AG04450 (cell line): ENCODE measurements around the gene CHCHD6. TPM values are rescaled to one million over a fixed set of nuclear protein-coding genes. Genes with fewer than 3 reads are reported as not detected.

ENCODE experiments used
- CTCF ChIA-PET: fragments of 300-600, 350-600 bp; formaldehyde crosslinking; extraction: SDS; loops from one replicate; lab custom pipeline; 2022; ENCODE audit warnings: antibody characterized with exemption, inconsistent platforms; lab: Charles Lee
- POLR2A ChIA-PET: fragments of 350-600 bp; formaldehyde crosslinking; extraction: SDS; loops from one replicate; lab custom pipeline; 2021; ENCODE audit warnings: antibody characterized with exemption, inconsistent platforms; lab: Yijun Ruan, JAX
- DNase-seq: peaks from one replicate; pipeline ENCODE4 v3.0.0-alpha.2; 2011; ENCODE audit warnings: low read depth, low spot score
- H3K27ac ChIP-seq: one replicate; pipeline ENCODE4 v1.5.1; 2012; ENCODE audit warnings: low read depth, low read length, control low read depth
- H3K27me3 ChIP-seq: one replicate; pipeline ENCODE4 v1.6.0; 2012; ENCODE audit warnings: low read length; ENCODE audit not compliant: control insufficient read depth, insufficient read depth
- H3K4me3 ChIP-seq: 2 replicates; pipeline ENCODE4 v1.5.1; 2011; ENCODE audit warnings: mild to moderate bottlenecking, low read depth, low read length, control low read depth
- H3K9me3 ChIP-seq: 2 replicates; pipeline ENCODE4 v1.5.1; 2012; ENCODE audit warnings: low read length; ENCODE audit not compliant: control insufficient read depth, insufficient read depth
- CTCF ChIP-seq: IDR thresholded peaks from 2 replicates; pipeline ENCODE4 v1.5.1; 2011; ENCODE audit warnings: low read depth, low read length, control low read depth, inconsistent platforms
- polyA plus RNA-seq: library from polyadenylated mRNA; depleted of rRNA; stranded (reverse); fragments of >200 nt; gene quantifications from 2 replicates; pipeline ENCODE4 v1.2.3, GENCODE V29; 2011

The CHCHD6 gene
- polyA plus RNA-seq, 1 experiment = 14.0 TPM

DNA sequence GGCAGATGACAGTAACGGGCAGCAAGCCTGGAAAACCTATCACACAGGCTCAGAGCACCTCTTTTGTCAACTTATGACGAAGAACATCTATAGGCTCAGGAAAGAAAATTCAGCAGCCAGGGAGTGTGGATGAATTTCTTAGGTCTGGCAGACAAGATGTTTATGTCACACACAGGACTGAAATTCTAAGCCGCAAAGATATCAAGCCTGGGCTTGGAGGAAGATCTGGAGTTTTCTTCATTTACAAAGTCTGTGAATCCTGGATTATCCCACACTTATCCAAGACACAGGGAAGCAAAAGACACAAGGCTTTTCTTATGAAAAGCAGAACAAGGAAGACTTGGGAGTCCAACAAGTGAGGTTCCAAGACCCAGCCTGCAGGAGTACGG is 23.4 kb upstream of the CHCHD6 start:
- H3K27me3 ChIP-seq = peaks cover 43% of the 10 kb centered on the region

DNA sequence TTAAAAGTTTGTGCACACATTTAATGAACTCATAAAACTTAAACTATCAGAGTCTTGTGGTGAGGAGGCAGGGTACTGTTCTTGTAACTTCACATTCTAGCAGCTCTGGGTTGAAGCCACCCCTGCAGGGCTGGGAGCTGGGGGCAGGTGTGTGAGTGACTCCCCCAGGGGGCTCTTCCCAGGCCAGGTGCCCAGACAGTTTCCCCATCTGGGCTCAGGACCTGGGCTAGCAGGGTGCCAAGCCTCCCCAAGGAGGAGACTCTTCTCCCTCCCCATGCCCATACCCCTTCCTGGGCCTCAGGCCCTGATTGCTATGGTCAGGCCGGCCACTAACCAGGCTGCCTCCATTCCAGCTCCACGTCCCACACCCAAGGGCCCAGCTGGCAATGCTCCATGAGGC is 22.0 kb upstream of the CHCHD6 start:
- Histone ChIP-seq H3K4me3 (no peak overlapping the region), H3K9me3 (no peaks in the 10 kb centered on the region), H3K27ac (no peak overlapping the region), H3K27me3 (peaks cover 43% of the 10 kb centered on the region)
- TF ChIP-seq CTCF = no peak
- POLR2A ChIA-PET = no interaction called here
- no peak for DNase-seq
- CTCF ChIA-PET = interaction anchor here (1.3 to 1.6 kb wide), 3 partner anchors 159 to 862 kb away, joined by 3 to 4 read pairs (median 4); no protein-coding TSS in a partner anchor

More for the DNA sequence above, 23.4 kb upstream of the CHCHD6 start:
- ChIA-PET CTCF (interaction anchor here (1.1 to 3.2 kb wide), 11 partner anchors 12 to 869 kb away, joined by 3 to 21 read pairs (median 6); partner anchors contain the start of genes CHST13 and PLXNA1), POLR2A (no interaction called here)
- no peak for DNase-seq
- Histone ChIP-seq H3K4me3 (no peak overlapping the region), H3K27ac (no peak overlapping the region), H3K9me3 (no peaks in the 10 kb centered on the region)
- no peak for TF ChIP-seq CTCF

DNA sequence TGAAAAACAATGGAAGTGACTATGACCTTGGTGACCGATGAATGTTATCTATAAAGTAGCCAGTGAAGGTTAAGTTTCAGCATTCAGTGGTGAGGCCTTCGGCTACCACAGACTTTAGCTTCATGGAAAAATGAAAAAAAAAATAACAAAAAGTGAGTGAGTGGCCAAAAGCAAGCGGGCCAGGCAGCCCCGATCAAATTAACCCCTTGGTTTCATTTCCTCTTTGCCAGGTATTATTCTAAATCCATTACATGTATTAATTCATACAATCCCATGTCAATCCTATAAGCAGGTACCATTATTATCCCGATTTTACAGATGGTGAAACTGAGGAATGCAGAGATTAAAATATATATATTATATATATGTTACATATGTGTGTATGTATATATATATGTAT is 21.0 kb upstream of the CHCHD6 start:
- POLR2A ChIA-PET = no interaction called here
- no peak for DNase-seq
- TF ChIP-seq CTCF = no peak
- Histone ChIP-seq H3K27me3 (peaks cover 33% of the 10 kb centered on the region), H3K9me3 (no peaks in the 10 kb centered on the region), H3K27ac (no peak overlapping the region), H3K4me3 (no peak overlapping the region)
- CTCF ChIA-PET = interaction anchor here (0.8 kb wide), 1 partner anchor 774 kb away, joined by 3 read pairs; no protein-coding TSS in a partner anchor

- CTCF ChIA-PET = interaction anchor here (0.6 to 2.4 kb wide), 3 partner anchors 30 to 298 kb away, joined by 4 to 13 read pairs (median 6); no protein-coding TSS in a partner anchor
- no peak for DNase-seq
- Histone ChIP-seq H3K9me3 (no peaks in the 10 kb centered on the region), H3K27ac (no peak overlapping the region), H3K4me3 (no peak overlapping the region), H3K27me3 (peaks cover 26% of the 10 kb centered on the region)
- POLR2A ChIA-PET = interaction anchor here (0.6 kb wide), 1 partner anchor 768 kb away, joined by 3 read pairs; no protein-coding TSS in a partner anchor
- TF ChIP-seq CTCF = no peak
These were observed 19.8 kb upstream of the CHCHD6 start for GRCh38 chr3:126684218-126684751.

DNA sequence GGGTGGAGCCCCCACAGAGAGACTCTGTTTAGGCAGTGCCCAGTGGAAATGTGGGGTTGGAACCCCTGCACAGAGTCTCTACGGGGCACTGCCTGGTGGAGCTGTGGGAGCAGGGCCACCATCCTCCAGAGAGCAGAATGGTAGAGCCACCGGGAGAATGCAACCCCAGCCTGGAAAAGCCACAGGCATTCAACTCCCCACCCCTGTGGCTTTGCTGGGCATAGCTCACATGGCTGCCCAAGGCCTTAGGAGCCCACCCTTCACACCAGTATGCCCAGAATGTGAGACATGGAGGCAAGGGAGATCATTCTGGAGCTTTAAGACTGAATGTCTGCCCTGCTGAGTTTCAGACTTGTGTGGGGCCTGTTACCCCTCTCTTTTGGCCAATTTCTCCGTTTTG is 19.0 kb upstream of the CHCHD6 start:
- ChIA-PET POLR2A (no interaction called here), CTCF (interaction anchor here (2.4 kb wide), 1 partner anchor 67 kb away, joined by 13 read pairs; no protein-coding TSS in a partner anchor)
- Histone ChIP-seq H3K4me3 (no peak overlapping the region), H3K27me3 (peaks cover 26% of the 10 kb centered on the region), H3K27ac (no peak overlapping the region), H3K9me3 (no peaks in the 10 kb centered on the region)
- DNase-seq = no peak
- TF ChIP-seq CTCF = no peak
